ENCODE data around the gene SLC16A10. TPM values are rescaled to one million over a fixed set of nuclear protein-coding genes. Genes with fewer than 3 reads are reported as not detected.

SLC16A10 gene
- total and polyA plus RNA-seq, 3 experiments from 2014 or later, result 2.2 to 3.5 (median 3.3) TPM

DNA sequence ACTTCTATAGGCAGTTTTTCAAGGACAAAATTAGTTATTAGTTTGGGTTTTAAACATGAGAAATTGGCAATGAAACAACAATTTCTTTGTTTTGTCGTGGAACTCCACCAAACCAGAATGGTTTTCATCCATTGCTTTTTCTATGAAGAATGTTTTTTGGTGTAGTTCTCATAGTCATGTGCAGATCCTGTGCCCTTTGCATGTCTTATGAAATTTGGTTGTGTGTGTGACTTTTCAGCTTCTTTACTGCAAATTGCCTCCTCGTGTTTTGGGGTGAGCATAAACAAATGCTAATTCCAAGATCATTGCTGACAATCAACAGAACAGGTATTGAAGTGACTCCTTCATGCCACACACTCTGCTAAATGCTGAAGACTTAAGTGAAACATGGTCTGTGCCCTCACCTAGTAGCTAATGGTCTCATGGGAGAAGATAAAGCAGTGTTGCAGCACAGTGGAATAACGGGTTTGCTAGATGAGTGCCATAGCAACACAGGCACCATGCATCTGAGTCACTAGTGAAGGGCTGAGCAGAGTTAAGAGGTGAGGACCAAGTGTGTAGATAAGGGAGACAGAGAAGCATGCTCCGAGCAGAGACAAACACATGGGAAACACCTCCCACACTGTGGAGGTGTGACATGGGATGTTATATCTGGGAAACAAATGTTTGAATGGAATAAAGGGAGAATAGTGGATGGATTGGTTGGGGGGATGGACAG, 120.0 kb downstream of the SLC16A10 start:
- CTCF ChIA-PET, result no interaction called here
- Histone ChIP-seq H3K27ac (ENCODE audit: low read depth, low read length) (no peak overlapping the region), H3K4me3 (ENCODE audit: low read length) (no peak overlapping the region), H3K9me3 (ENCODE audit: low read length) (no peaks in the 10 kb centered on the region), H3K27me3 (ENCODE audit: insufficient read depth, low read length, poor library complexity, severe bottlenecking) (no peaks in the 10 kb centered on the region), H3K4me1 (ENCODE audit: insufficient read depth, low read length) (no peaks in the 10 kb centered on the region), H3K36me3 (ENCODE audit: insufficient read depth, low read length) (no peaks in the 10 kb centered on the region)
- H3K9me3 Mint-ChIP-seq, result no peaks in the 10 kb centered on the region
- POLR2A ChIA-PET, result no interaction called here
- no peak overlapping the region for H3K4me3 Mint-ChIP-seq
- H3K27me3 Mint-ChIP-seq, result peaks cover 0 to 2% of the 10 kb centered on the region in 2 donors
- H3K4me1 Mint-ChIP-seq, result no peaks in the 10 kb centered on the region
- DNase-seq, result no peak
- peaks cover 0 to 2% (median 0%) of the 10 kb centered on the region in 3 donors for H3K36me3 Mint-ChIP-seq
- no peak overlapping the region for H3K27ac Mint-ChIP-seq

DNA sequence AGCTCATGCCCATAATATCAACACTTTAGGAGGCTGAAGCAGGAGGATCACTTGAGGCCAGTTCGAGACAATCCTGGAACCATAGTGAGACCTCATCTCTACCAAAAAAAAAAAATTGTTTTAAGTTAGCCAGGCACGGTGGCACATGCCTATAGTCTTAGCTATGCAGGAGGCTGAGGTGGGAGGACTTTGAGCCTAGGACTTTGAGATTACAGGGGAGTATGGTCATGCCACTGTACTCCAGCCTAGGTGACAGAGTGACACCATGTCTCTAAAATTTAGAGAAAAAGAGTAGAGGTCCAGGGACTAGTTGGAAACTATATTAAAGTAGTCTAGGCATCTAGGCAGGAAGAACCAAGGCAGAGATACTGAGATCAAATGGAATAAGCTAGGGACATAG, 121.6 kb downstream of the SLC16A10 start:
- no peak overlapping the region for H3K27ac ChIP-seq (ENCODE audit: low read depth, low read length)
- H3K9me3 Mint-ChIP-seq, result no peaks in the 10 kb centered on the region

DNA sequence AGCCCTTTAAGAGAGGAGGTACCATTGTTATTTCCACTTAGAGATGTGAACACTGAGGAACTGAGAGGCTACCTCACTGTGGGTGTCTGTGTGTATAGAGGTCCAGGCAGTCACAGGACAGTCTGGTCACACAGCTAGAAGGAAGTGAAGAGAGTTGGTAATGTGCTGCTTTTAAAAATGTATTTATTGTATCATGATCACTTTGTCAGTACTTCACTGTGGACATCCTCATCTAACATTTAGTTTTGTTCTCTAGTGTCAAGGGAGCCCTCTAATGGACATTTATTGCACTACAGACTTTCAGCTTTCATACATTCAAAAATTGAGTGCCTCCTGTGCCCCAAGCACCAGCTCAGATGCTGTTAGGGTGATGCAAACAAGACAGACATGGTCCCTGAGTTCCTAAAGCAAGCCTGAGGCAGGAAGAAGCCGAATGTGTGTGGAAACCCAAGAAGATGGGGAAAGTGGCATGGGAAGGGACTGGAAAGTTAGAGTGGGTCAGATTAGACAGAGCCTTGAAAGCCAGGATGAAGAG, 123.0 kb downstream of the SLC16A10 start:
- ChIA-PET CTCF (interaction anchor here (1.0 to 3.0 kb wide), 5 partner anchors 9 to 152 kb away, joined by 3 to 19 read pairs (median 4); a partner anchor contains a TSS), POLR2A (no interaction called here)
- no peaks in the 10 kb centered on the region for H3K36me3 ChIP-seq (ENCODE audit: insufficient read depth, low read length)
- no peaks in the 10 kb centered on the region for H3K27me3 ChIP-seq (ENCODE audit: insufficient read depth, low read length, poor library complexity, severe bottlenecking)
- H3K27ac Mint-ChIP-seq, result no peak overlapping the region
- no peaks in the 10 kb centered on the region for H3K4me1 ChIP-seq (ENCODE audit: insufficient read depth, low read length)
- no peak overlapping the region for H3K4me3 Mint-ChIP-seq
- H3K27me3 Mint-ChIP-seq, result peaks cover 0 to 2% of the 10 kb centered on the region in 2 donors
- no peaks in the 10 kb centered on the region for H3K9me3 Mint-ChIP-seq
- no peak overlapping the region for H3K4me3 ChIP-seq (ENCODE audit: low read length)
- H3K36me3 Mint-ChIP-seq, result peaks cover 0 to 2% (median 0%) of the 10 kb centered on the region in 3 donors
- peak in 2 of 5 donors; percentile 36 to 57 for DNase-seq
- H3K9me3 ChIP-seq (ENCODE audit: low read length), result no peaks in the 10 kb centered on the region
- H3K27ac ChIP-seq (ENCODE audit: low read depth, low read length), result no peak overlapping the region
- H3K4me1 Mint-ChIP-seq, result no peaks in the 10 kb centered on the region

More for the DNA sequence above, 121.6 kb downstream of the SLC16A10 start:
- Mint-ChIP-seq H3K27me3 (peaks cover 0 to 2% of the 10 kb centered on the region in 2 donors), H3K36me3 (peaks cover 0 to 2% (median 0%) of the 10 kb centered on the region in 3 donors), H3K4me1 (no peaks in the 10 kb centered on the region), H3K27ac (no peak overlapping the region), H3K4me3 (no peak overlapping the region)
- no peaks in the 10 kb centered on the region for H3K36me3 ChIP-seq (ENCODE audit: insufficient read depth, low read length)
- POLR2A ChIA-PET, result interaction anchor here (0.6 kb wide), 1 partner anchor 565 kb away, joined by 3 read pairs; no protein-coding TSS in a partner anchor
- H3K9me3 ChIP-seq (ENCODE audit: low read length), result no peaks in the 10 kb centered on the region
- DNase-seq, result no peak
- H3K27me3 ChIP-seq (ENCODE audit: insufficient read depth, low read length, poor library complexity, severe bottlenecking), result no peaks in the 10 kb centered on the region
- CTCF ChIA-PET, result interaction anchor here (3.0 kb wide), 1 partner anchor 151 kb away, joined by 19 read pairs; no protein-coding TSS in a partner anchor
- no peaks in the 10 kb centered on the region for H3K4me1 ChIP-seq (ENCODE audit: insufficient read depth, low read length)
- H3K4me3 ChIP-seq (ENCODE audit: low read length), result no peak overlapping the region

DNA sequence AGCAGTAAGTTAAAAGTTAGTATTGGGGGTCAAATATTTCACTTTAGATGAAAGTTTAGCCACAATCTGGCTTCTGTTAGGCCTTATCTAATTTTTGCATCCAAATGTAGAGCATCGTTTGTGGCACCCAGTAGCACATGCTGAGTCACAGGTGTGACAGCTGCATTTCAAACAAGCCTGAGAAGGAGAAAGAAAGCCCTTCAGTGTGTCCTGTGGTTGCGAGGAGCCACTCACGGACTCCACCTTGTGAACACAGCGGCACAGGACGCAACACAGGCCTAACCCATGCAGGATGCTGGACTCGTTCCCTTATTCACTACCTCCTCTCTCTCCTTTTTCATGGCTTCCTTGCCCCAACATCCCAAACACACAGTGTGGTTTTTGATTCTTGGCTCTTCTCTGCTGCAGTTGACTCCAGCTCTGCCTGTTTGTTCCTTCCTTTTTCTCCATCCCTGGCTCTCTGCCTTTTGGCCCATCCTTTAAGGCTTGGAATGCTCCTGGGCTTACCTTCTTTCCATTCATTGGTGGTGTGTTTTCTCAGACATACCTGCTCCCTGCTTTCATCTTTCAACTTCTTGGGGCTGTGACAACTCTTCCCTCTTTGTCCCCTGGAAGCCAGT, 124.2 kb downstream of the SLC16A10 start:
- Histone ChIP-seq H3K27me3 (ENCODE audit: insufficient read depth, low read length, poor library complexity, severe bottlenecking) (no peaks in the 10 kb centered on the region), H3K36me3 (ENCODE audit: insufficient read depth, low read length) (no peaks in the 10 kb centered on the region), H3K4me3 (ENCODE audit: low read length) (no peak overlapping the region), H3K4me1 (ENCODE audit: insufficient read depth, low read length) (no peaks in the 10 kb centered on the region), H3K9me3 (ENCODE audit: low read length) (no peaks in the 10 kb centered on the region), H3K27ac (ENCODE audit: low read depth, low read length) (no peak overlapping the region)
- ChIA-PET POLR2A (no interaction called here), CTCF (interaction anchor here (1.3 kb wide), 1 partner anchor 201 kb away, joined by 4 read pairs; no protein-coding TSS in a partner anchor)
- Mint-ChIP-seq H3K4me1 (no peaks in the 10 kb centered on the region), H3K4me3 (no peak overlapping the region), H3K27me3 (peaks cover 0 to 2% of the 10 kb centered on the region in 2 donors), H3K9me3 (no peaks in the 10 kb centered on the region), H3K36me3 (peaks cover 0 to 2% (median 0%) of the 10 kb centered on the region in 3 donors), H3K27ac (peak overlapping the region in 1 of 8 donors; percentile 19)
- no peak for DNase-seq

DNA sequence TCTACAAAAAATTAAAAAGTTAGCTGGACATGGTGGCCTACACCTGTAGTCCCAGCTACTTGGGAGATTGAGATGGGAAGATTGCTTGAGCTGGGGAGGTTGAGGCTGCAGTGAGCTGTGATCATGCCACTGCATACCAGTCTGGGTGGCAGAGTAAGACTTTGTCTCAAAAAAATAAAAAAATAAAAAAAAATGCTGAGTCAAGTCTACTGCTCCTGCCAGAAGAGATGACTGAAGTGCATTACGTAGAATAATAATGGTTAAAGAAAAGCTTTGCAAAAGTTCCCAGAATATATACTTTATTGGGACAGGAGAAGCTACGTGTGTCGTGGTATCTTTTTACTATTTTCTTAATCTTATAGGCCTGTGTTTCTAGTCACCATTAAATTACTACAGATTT, 125.3 kb downstream of the SLC16A10 start:
- no peak for DNase-seq
- Mint-ChIP-seq H3K9me3 (no peaks in the 10 kb centered on the region), H3K27me3 (peaks cover 0 to 3% of the 10 kb centered on the region in 2 donors), H3K27ac (no peak overlapping the region), H3K4me3 (no peak overlapping the region), H3K4me1 (no peaks in the 10 kb centered on the region), H3K36me3 (no peaks in the 10 kb centered on the region)
- Histone ChIP-seq H3K9me3 (ENCODE audit: low read length) (no peaks in the 10 kb centered on the region), H3K4me1 (ENCODE audit: insufficient read depth, low read length) (no peaks in the 10 kb centered on the region), H3K36me3 (ENCODE audit: insufficient read depth, low read length) (no peaks in the 10 kb centered on the region), H3K27ac (ENCODE audit: low read depth, low read length) (no peak overlapping the region), H3K4me3 (ENCODE audit: low read length) (no peak overlapping the region), H3K27me3 (ENCODE audit: insufficient read depth, low read length, poor library complexity, severe bottlenecking) (no peaks in the 10 kb centered on the region)
- POLR2A ChIA-PET, result no interaction called here
- CTCF ChIA-PET, result interaction anchor here (1.3 kb wide), 1 partner anchor 202 kb away, joined by 4 read pairs; no protein-coding TSS in a partner anchor

DNA sequence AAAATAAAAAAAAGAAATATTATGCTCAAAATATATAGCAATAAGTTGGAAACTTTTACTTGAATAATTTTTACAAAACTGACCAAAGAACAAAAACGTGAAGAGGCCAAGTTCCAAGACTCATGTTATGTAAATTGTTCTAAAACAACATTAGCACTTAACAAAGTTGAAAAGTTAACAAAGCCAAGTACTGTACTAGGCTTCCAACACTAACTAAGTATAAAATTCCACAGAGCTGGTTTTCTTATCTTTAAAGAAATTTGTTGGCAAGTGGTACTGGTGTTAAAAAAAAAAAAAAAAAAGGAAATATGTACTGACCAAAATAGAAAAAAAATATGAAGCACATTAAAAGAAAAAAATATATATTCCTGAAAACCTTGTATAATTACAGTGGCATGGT, 127.8 kb downstream of the SLC16A10 start:
- Histone ChIP-seq H3K27ac (ENCODE audit: low read depth, low read length) (no peak overlapping the region), H3K4me3 (ENCODE audit: low read length) (no peak overlapping the region), H3K27me3 (ENCODE audit: insufficient read depth, low read length, poor library complexity, severe bottlenecking) (no peaks in the 10 kb centered on the region), H3K4me1 (ENCODE audit: insufficient read depth, low read length) (no peaks in the 10 kb centered on the region), H3K36me3 (ENCODE audit: insufficient read depth, low read length) (no peaks in the 10 kb centered on the region), H3K9me3 (ENCODE audit: low read length) (no peaks in the 10 kb centered on the region)
- Mint-ChIP-seq H3K27ac (no peak overlapping the region), H3K36me3 (no peaks in the 10 kb centered on the region), H3K27me3 (peaks cover 0 to 15% of the 10 kb centered on the region in 2 donors), H3K4me1 (no peaks in the 10 kb centered on the region), H3K4me3 (no peak overlapping the region), H3K9me3 (no peaks in the 10 kb centered on the region)
- DNase-seq, result no peak
- CTCF ChIA-PET, result no interaction called here
- POLR2A ChIA-PET, result no interaction called here

DNA sequence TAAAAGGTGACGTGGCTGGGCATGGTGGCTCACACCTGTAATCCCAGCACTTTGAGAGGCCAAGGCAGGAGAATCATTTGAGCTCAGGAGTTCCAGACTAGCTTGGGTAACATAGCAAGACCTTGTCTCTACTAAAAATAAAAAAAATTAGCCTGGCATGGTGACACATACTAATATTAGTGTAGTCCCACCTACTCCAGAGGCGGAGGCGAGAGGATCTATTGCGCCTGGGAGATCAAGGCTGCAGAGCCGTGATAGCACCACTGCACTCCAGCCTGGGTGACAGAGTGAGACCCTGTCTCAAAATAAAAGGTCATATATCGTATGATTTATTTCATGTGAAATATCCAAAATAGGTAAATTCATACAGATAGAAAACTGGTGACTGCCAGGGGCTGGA, 132.5 kb downstream of the SLC16A10 start:
- POLR2A ChIA-PET, result no interaction called here
- no peaks in the 10 kb centered on the region for H3K27me3 ChIP-seq (ENCODE audit: insufficient read depth, low read length, poor library complexity, severe bottlenecking)
- no peaks in the 10 kb centered on the region for H3K9me3 ChIP-seq (ENCODE audit: low read length)
- Mint-ChIP-seq H3K27me3 (peaks cover 0 to 19% of the 10 kb centered on the region in 2 donors), H3K36me3 (no peaks in the 10 kb centered on the region), H3K4me1 (no peaks in the 10 kb centered on the region), H3K9me3 (no peaks in the 10 kb centered on the region), H3K4me3 (no peak overlapping the region), H3K27ac (no peak overlapping the region)
- H3K36me3 ChIP-seq (ENCODE audit: insufficient read depth, low read length), result no peaks in the 10 kb centered on the region
- H3K4me1 ChIP-seq (ENCODE audit: insufficient read depth, low read length), result no peaks in the 10 kb centered on the region
- H3K27ac ChIP-seq (ENCODE audit: low read depth, low read length), result no peak overlapping the region
- no peak for DNase-seq
- H3K4me3 ChIP-seq (ENCODE audit: low read length), result no peak overlapping the region
- CTCF ChIA-PET, result interaction anchor here (1.4 kb wide), 1 partner anchor 10 kb away, joined by 5 read pairs; no protein-coding TSS in a partner anchor

DNA sequence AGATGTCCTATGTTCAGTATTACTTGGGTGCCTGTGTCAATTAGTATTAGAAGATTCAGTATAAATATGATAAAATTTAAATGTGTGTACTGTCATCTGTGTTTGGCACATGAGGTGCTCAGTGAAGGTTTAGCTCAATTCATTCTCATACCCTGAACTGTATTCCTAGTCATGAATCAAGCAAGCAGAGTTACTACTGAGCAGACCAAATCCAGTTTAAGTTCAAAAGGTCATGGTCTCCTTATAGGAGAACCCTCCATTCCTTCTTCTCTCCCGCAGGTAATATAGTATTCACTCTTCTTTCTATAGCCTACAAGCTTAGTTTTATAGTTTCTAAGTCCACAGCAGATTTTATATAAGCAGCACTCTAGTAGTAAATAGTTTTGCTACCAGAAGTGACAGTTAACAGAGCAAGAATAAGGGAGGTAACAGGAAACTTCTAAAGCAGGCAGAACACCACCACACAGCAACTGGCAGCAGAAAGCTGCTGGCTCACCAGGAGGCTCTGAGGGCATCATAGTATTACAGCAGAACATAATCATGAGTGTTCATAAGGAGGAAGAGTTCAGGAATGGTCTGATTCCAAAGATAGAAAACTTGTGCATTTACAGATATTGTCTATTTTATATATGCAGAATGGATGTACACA, 133.2 kb downstream of the SLC16A10 start:
- Histone ChIP-seq H3K27ac (ENCODE audit: low read depth, low read length) (no peak overlapping the region), H3K36me3 (ENCODE audit: insufficient read depth, low read length) (no peaks in the 10 kb centered on the region), H3K4me3 (ENCODE audit: low read length) (no peak overlapping the region), H3K4me1 (ENCODE audit: insufficient read depth, low read length) (no peaks in the 10 kb centered on the region), H3K27me3 (ENCODE audit: insufficient read depth, low read length, poor library complexity, severe bottlenecking) (no peaks in the 10 kb centered on the region), H3K9me3 (ENCODE audit: low read length) (no peaks in the 10 kb centered on the region)
- H3K36me3 Mint-ChIP-seq, result no peaks in the 10 kb centered on the region
- H3K27ac Mint-ChIP-seq, result no peak overlapping the region
- CTCF ChIA-PET, result no interaction called here
- peaks cover 0 to 1% (median 0%) of the 10 kb centered on the region in 5 donors for H3K9me3 Mint-ChIP-seq
- POLR2A ChIA-PET, result no interaction called here
- no peak overlapping the region for H3K4me3 Mint-ChIP-seq
- peaks cover 2 to 19% of the 10 kb centered on the region in 2 donors for H3K27me3 Mint-ChIP-seq
- no peak for DNase-seq
- no peaks in the 10 kb centered on the region for H3K4me1 Mint-ChIP-seq

All from CD8-positive, alpha-beta memory T cell (primary cell).